CD14-positive monocyte (primary cell): Measurements from ENCODE around the gene RPUSD4. TPM values are rescaled to one million over a fixed set of nuclear protein-coding genes. Genes with fewer than 3 reads are reported as not detected.

Experiments used
- DNase-seq, 3 donors: peaks; one replicate each; pipeline ENCODE4 v3.0.0-alpha.2; 2011 to 2022
- H2AFZ ChIP-seq: 2 replicates; pipeline ENCODE4 v1.6.0; 2012; ENCODE audit warnings: mild to moderate bottlenecking, low read depth, low read length, inconsistent platforms; ENCODE audit not compliant: insufficient read depth, poor library complexity, severe bottlenecking
- H3K27ac ChIP-seq, 2 donors: 1 replicate in 1 of 2; 2 replicates in 1 of 2; pipeline ENCODE4 v1.5.1; 2012 to 2013; ENCODE audit warnings: low read length in 2 of 2, control low read depth in 1 of 2, inconsistent platforms in 1 of 2, low read depth in 1 of 2, mild to moderate bottlenecking in 1 of 2
- H3K27me3 ChIP-seq, 2 donors: one replicate each; pipeline versions ENCODE4 v1.6.0 to v1.6.1; 2011 to 2013; ENCODE audit warnings: low read length in 2 of 2; ENCODE audit not compliant: control insufficient read depth in 2 of 2, insufficient read depth in 2 of 2
- H3K36me3 ChIP-seq, 2 donors: replicated peaks in 1 of 2; 1 replicate in 1 of 2; 2 replicates in 1 of 2; pipeline versions ENCODE4 v1.5.1 to v1.6.1; 2012 to 2013; ENCODE audit warnings: low read length in 2 of 2, control low read depth in 1 of 2, inconsistent platforms in 1 of 2, mild to moderate bottlenecking in 1 of 2; ENCODE audit not compliant: insufficient read depth in 2 of 2, control insufficient read depth in 1 of 2
- H3K4me1 ChIP-seq, 2 donors: 1 replicate in 1 of 2; 2 replicates in 1 of 2; pipeline versions ENCODE4 v1.5.1 to v1.6.1; 2012 to 2013; ENCODE audit warnings: low read length in 2 of 2, control low read depth in 1 of 2, inconsistent platforms in 1 of 2, mild to moderate bottlenecking in 1 of 2, moderate library complexity in 1 of 2; ENCODE audit not compliant: insufficient read depth in 2 of 2, control insufficient read depth in 1 of 2
- H3K4me2 ChIP-seq: replicated peaks from 2 replicates; pipeline ENCODE3; 2012; ENCODE audit warnings: low read length, moderate library complexity, mild to moderate bottlenecking; ENCODE audit not compliant: poor library complexity, severe bottlenecking; ENCODE audit errors: extremely low read depth
- H3K4me3 ChIP-seq, 3 experiments: fragments of 200-600 bp in 1 of 3; sonication (generic) in 1 of 3; replicated peaks in 1 of 3; 1 replicate in 2 of 3; 2 replicates in 1 of 3; pipeline ENCODE4 v1.5.1; 2011 to 2013; ENCODE audit warnings: low read length in 3 of 3, mild to moderate bottlenecking in 3 of 3, control low read depth in 2 of 3, low read depth in 2 of 3, inconsistent platforms in 1 of 3, moderate library complexity in 1 of 3
- H3K79me2 ChIP-seq: 2 replicates; pipeline ENCODE4 v1.6.0; 2012; ENCODE audit warnings: mild to moderate bottlenecking, control low read depth, inconsistent platforms, low read length, moderate library complexity; ENCODE audit not compliant: insufficient read depth
- H3K9ac ChIP-seq: 2 replicates; pipeline ENCODE4 v1.6.0; 2017; ENCODE audit warnings: low read length, mild to moderate bottlenecking; ENCODE audit not compliant: insufficient read depth, poor library complexity, severe bottlenecking
- H3K9me3 ChIP-seq, 2 donors: replicated peaks in 1 of 2; 1 replicate in 1 of 2; 2 replicates in 1 of 2; pipeline versions ENCODE4 v1.5.1 to v1.6.1; 2012 to 2013; ENCODE audit warnings: low read length in 2 of 2, control low read depth in 1 of 2; ENCODE audit not compliant: control insufficient read depth in 1 of 2, insufficient read depth in 1 of 2
- H4K20me1 ChIP-seq: 2 replicates; pipeline ENCODE4 v1.6.0; 2012; ENCODE audit warnings: mild to moderate bottlenecking, low read length, control low read depth, moderate library complexity; ENCODE audit not compliant: insufficient read depth
- H3K27ac Mint-ChIP-seq, 7 donors: one replicate each; pipeline ENCODE4 v1.8.0; 2020; ENCODE audit warnings: mild to moderate bottlenecking in 7 of 7, mixed read lengths in 7 of 7, moderate library complexity in 6 of 7, inconsistent platforms in 2 of 7
- H3K27me3 Mint-ChIP-seq, 3 donors: one replicate each; pipeline ENCODE4 v1.8.0; 2021 to 2022; ENCODE audit warnings: low read depth in 3 of 3, mild to moderate bottlenecking in 3 of 3, mixed read lengths in 3 of 3, moderate library complexity in 3 of 3, inconsistent platforms in 1 of 3
- H3K36me3 Mint-ChIP-seq, 2 donors: one replicate each; pipeline ENCODE4 v1.8.0; 2020; ENCODE audit warnings: mixed read lengths in 2 of 2, inconsistent platforms in 1 of 2, mild to moderate bottlenecking in 1 of 2
- H3K4me1 Mint-ChIP-seq: one replicate; pipeline ENCODE4 v1.8.0; 2020; ENCODE audit warnings: mild to moderate bottlenecking, mixed read lengths
- H3K4me3 Mint-ChIP-seq, 2 donors: one replicate each; pipeline ENCODE4 v1.8.0; 2020; ENCODE audit warnings: mild to moderate bottlenecking in 2 of 2, mixed read lengths in 2 of 2, moderate library complexity in 1 of 2
- H3K9me3 Mint-ChIP-seq, 7 donors: one replicate each; pipeline ENCODE4 v1.8.0; 2020 to 2022; ENCODE audit warnings: mixed read lengths in 7 of 7, mild to moderate bottlenecking in 6 of 7, moderate library complexity in 6 of 7, inconsistent platforms in 2 of 7
- WGBS: methylation state at CpG from one replicate; pipeline ENCODE4 v1.1.5; 2013; ENCODE audit warnings: missing lambda C conversion rate; ENCODE audit not compliant: insufficient coverage; 5-methylcytosine and 5-hydroxymethylcytosine counted together
- intact Hi-C, 2 donors: fragments of 100-400 bp; cut with micrococcal nuclease; formaldehyde crosslinking; loops; one replicate each; pipeline versions ENCODE4 v1.15.0 to v1.15.1; 2023
- polyA plus RNA-seq, 3 donors: library from polyadenylated mRNA; depleted of rRNA in 1 of 3; unstranded in 2 of 3; stranded (reverse) in 1 of 3; fragments of 300-500 nt in 2 of 3; fragments of >200 nt in 1 of 3; fragmentation: Illumina TruSeq in 2 of 3; gene quantifications; 1 replicate in 2 of 3; 2 replicates in 1 of 3; pipeline ENCODE4 v1.2.3, GENCODE V29; 2012 to 2021
- TF ChIP-seq, protein P1 (sequence below): fragments of 200-600 bp; IDR thresholded peaks from one replicate; pipeline ENCODE4 v1.8.0; 2022; ENCODE audit warnings: antibody characterized with exemption, mild to moderate bottlenecking

Gene RPUSD4
- polyA plus RNA-seq, 3 donors = 9.0 to 15.5 (median 10.3) TPM

DNA sequence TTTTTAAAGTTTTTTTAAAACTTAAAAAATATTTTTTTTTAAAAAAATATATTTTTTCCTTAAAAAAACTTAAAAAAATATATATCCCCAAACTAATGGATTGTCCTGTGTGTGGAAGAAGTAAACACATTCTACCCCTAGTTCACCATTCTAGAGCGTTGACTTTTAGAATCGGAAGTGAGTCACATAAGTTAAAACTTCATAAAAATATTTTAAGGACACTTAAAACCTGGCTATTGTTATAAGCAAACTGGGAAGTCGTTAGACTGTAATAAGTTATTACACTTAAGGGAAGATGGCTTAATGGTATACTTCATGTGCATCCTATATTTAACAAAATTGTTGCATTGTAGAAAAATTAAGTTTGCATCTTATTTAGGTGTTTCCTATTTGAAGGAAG lies 21.2 kb upstream of the RPUSD4 start:
- peaks cover 37 to 59% of the 10 kb centered on the region in 2 donors for H3K36me3 ChIP-seq
- DNase-seq = no peak
- Mint-ChIP-seq H3K9me3 (no peaks in the 10 kb centered on the region), H3K4me1 (no peaks in the 10 kb centered on the region), H3K27ac (no peak overlapping the region), H3K27me3 (no peaks in the 10 kb centered on the region), H3K4me3 (no peak overlapping the region), H3K36me3 (peaks cover 44 to 55% of the 10 kb centered on the region in 2 donors)
- no peak overlapping the region for H3K9ac ChIP-seq
- H3K4me2 ChIP-seq = no peak overlapping the region
- no peaks in the 10 kb centered on the region for H3K4me1 ChIP-seq
- H2AFZ ChIP-seq = no peak overlapping the region
- H3K4me3 ChIP-seq = no peak overlapping the region
- H3K27me3 ChIP-seq = no peaks in the 10 kb centered on the region
- H3K79me2 ChIP-seq = peaks cover 11% of the 10 kb centered on the region
- TF ChIP-seq, protein P1, sequence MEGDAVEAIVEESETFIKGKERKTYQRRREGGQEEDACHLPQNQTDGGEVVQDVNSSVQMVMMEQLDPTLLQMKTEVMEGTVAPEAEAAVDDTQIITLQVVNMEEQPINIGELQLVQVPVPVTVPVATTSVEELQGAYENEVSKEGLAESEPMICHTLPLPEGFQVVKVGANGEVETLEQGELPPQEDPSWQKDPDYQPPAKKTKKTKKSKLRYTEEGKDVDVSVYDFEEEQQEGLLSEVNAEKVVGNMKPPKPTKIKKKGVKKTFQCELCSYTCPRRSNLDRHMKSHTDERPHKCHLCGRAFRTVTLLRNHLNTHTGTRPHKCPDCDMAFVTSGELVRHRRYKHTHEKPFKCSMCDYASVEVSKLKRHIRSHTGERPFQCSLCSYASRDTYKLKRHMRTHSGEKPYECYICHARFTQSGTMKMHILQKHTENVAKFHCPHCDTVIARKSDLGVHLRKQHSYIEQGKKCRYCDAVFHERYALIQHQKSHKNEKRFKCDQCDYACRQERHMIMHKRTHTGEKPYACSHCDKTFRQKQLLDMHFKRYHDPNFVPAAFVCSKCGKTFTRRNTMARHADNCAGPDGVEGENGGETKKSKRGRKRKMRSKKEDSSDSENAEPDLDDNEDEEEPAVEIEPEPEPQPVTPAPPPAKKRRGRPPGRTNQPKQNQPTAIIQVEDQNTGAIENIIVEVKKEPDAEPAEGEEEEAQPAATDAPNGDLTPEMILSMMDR = no peak
- peaks cover 10% of the 10 kb centered on the region for H4K20me1 ChIP-seq
- intact Hi-C loops = no loop called here
- WGBS = no CpG with 5 or more reads among the region's 3 CpGs
- H3K9me3 ChIP-seq = no peaks in the 10 kb centered on the region
- no peak overlapping the region for H3K27ac ChIP-seq

DNA sequence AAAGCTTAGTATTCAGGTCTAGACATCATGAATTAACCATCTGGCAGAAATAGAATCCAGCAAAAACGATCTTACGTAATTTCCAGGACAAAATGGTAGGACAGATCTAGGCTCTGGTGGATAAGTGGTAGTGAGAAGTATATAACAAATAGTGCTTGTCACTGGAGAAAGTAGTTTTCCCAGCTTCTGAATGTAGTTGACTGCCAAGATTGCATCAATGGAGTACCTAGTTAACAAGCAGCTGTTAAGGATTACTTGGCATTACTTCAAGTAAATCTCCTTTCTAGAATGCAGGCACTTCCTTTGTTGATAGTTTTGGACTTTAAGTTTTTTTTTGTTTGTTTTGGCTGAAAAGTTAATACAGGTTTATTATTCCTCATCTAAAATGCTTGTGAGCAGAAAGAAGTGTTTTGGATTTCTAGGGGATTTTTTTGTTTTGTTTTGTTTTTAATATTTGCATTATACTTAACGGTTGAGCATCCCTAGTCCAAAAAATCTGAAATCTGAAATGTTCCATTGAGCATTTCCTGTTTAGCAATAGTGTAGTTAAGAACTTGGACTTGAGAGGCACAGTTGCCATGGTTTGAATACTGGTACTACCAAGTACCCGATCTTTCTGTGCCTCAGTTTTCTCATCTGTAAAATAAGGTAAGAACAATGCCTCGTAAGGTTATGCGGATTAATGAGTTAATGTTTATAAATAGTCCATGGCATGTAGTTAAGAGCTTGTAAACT lies 20.4 kb upstream of the RPUSD4 start:
- WGBS = 77% methylated on average over 3 of the region's 6 CpGs
- intact Hi-C loops = no loop called here
- H3K27ac Mint-ChIP-seq = no peak overlapping the region

More for the DNA sequence above, 20.4 kb upstream of the RPUSD4 start:
- peaks cover 0 to 2% (median 0%) of the 10 kb centered on the region in 3 donors for H3K27me3 Mint-ChIP-seq
- Histone ChIP-seq H3K4me2 (no peak overlapping the region), H3K4me1 (no peaks in the 10 kb centered on the region), H3K36me3 (peaks cover 36 to 59% of the 10 kb centered on the region in 2 donors), H3K79me2 (peaks cover 19% of the 10 kb centered on the region), H2AFZ (no peak overlapping the region), H3K27me3 (no peaks in the 10 kb centered on the region), H4K20me1 (peaks cover 16% of the 10 kb centered on the region), H3K4me3 (no peak overlapping the region), H3K9me3 (peaks cover 0 to under 1% of the 10 kb centered on the region in 2 donors), H3K27ac (no peak overlapping the region), H3K9ac (no peak overlapping the region)
- DNase-seq = no peak
- H3K36me3 Mint-ChIP-seq = peaks cover 44 to 50% of the 10 kb centered on the region in 2 donors
- TF ChIP-seq, protein P1 = no peak
- no peak overlapping the region for H3K4me3 Mint-ChIP-seq
- H3K9me3 Mint-ChIP-seq = peaks cover 0 to 3% (median 0%) of the 10 kb centered on the region in 7 donors
- no peaks in the 10 kb centered on the region for H3K4me1 Mint-ChIP-seq
